ENCODE results near the gene MAP3K9.

Gene MAP3K9

GRCh38 chr14:70822530-70823185 is 13.3 kb upstream of the MAP3K9 start:
- Histone ChIP-seq H2AFZ (peak overlapping the region; percentile 92), H3K9me3 (ENCODE audit: control insufficient read depth, low read length) (no peaks in the 10 kb centered on the region), H3K4me2 (ENCODE audit: low read length) (peak overlapping the region; percentile 79), H3K27ac (no peak overlapping the region), H3K4me1 (peaks cover 3% of the 10 kb centered on the region), H3K36me3 (ENCODE audit: control insufficient read depth, insufficient read depth, low read length) (no peaks in the 10 kb centered on the region), H3K4me3 (ENCODE audit: low read depth, low read length) (peak overlapping the region; percentile 52), H3K79me2 (no peaks in the 10 kb centered on the region), H3K9ac (no peak overlapping the region), H3K27me3 (ENCODE audit: control insufficient read depth, insufficient read depth, low read length) (no peaks in the 10 kb centered on the region)
- no peak for TF ChIP-seq CTCF (IDR thresholded peaks at IDR 0.05)

GRCh38 chr14:70821584-70822529 is 12.5 kb upstream of the MAP3K9 start:
- Histone ChIP-seq H3K4me3 (ENCODE audit: low read depth, low read length) (peak overlapping the region; percentile 52), H3K9ac (no peak overlapping the region), H3K27me3 (ENCODE audit: control insufficient read depth, insufficient read depth, low read length) (no peaks in the 10 kb centered on the region), H3K4me1 (peaks cover 3% of the 10 kb centered on the region), H3K9me3 (ENCODE audit: control insufficient read depth, low read length) (no peaks in the 10 kb centered on the region), H3K79me2 (no peaks in the 10 kb centered on the region), H3K27ac (no peak overlapping the region), H2AFZ (peak overlapping the region; percentile 92), H3K36me3 (ENCODE audit: control insufficient read depth, insufficient read depth, low read length) (no peaks in the 10 kb centered on the region), H3K4me2 (ENCODE audit: low read length) (peak overlapping the region; percentile 79)
- no peak for TF ChIP-seq CTCF (IDR thresholded peaks at IDR 0.05)

GRCh38 chr14:70816525-70816924 is 7.2 kb upstream of the MAP3K9 start:
- no peaks in the 10 kb centered on the region for H3K79me2 ChIP-seq
- no peak overlapping the region for H3K27ac ChIP-seq
- no peak for TF ChIP-seq CTCF (IDR thresholded peaks at IDR 0.05)
- H3K4me1 ChIP-seq = peaks cover 3% of the 10 kb centered on the region
- H3K36me3 ChIP-seq (ENCODE audit: control insufficient read depth, insufficient read depth, low read length) = no peaks in the 10 kb centered on the region
- H3K4me3 ChIP-seq (ENCODE audit: low read depth, low read length) = no peak overlapping the region
- no peaks in the 10 kb centered on the region for H3K27me3 ChIP-seq (ENCODE audit: control insufficient read depth, insufficient read depth, low read length)
- H3K9me3 ChIP-seq (ENCODE audit: control insufficient read depth, low read length) = no peaks in the 10 kb centered on the region
- no peak overlapping the region for H3K9ac ChIP-seq
- no peak overlapping the region for H2AFZ ChIP-seq
- no peak overlapping the region for H3K4me2 ChIP-seq (ENCODE audit: low read length)

GRCh38 chr14:70814466-70814865 is 5.2 kb upstream of the MAP3K9 start:
- no peaks in the 10 kb centered on the region for H3K9me3 ChIP-seq (ENCODE audit: control insufficient read depth, low read length)
- H3K36me3 ChIP-seq (ENCODE audit: control insufficient read depth, insufficient read depth, low read length) = no peaks in the 10 kb centered on the region
- no peak overlapping the region for H3K4me3 ChIP-seq (ENCODE audit: low read depth, low read length)
- no peak overlapping the region for H3K9ac ChIP-seq
- no peak for TF ChIP-seq CTCF (IDR thresholded peaks at IDR 0.05)
- no peak overlapping the region for H3K4me2 ChIP-seq (ENCODE audit: low read length)
- no peak overlapping the region for H2AFZ ChIP-seq
- peaks cover 8% of the 10 kb centered on the region for H3K4me1 ChIP-seq
- H3K27ac ChIP-seq = no peak overlapping the region
- H3K79me2 ChIP-seq = no peaks in the 10 kb centered on the region
- no peaks in the 10 kb centered on the region for H3K27me3 ChIP-seq (ENCODE audit: control insufficient read depth, insufficient read depth, low read length)

All from parathyroid adenoma (tissue), 2 donors.